Progenitor cell of endocrine pancreas (in vitro differentiated cells): ENCODE measurements around the gene OTOR. TPM values are rescaled to one million over a fixed set of nuclear protein-coding genes. Genes with fewer than 3 reads are reported as not detected.

Source experiments
- DNase-seq: peaks from one replicate; pipeline ENCODE4 v3.0.0; 2021; ENCODE audit warnings: low spot score; ENCODE audit not compliant: unreplicated experiment
- H3K27ac Mint-ChIP-seq: 2 replicates; pipeline ENCODE4 v1.8.0; 2021; ENCODE audit warnings: mild to moderate bottlenecking, moderate library complexity, mixed read lengths
- H3K27me3 Mint-ChIP-seq: 2 replicates; pipeline ENCODE4 v1.8.0; 2021; ENCODE audit warnings: mixed read lengths
- H3K36me3 Mint-ChIP-seq: 2 replicates; pipeline ENCODE4 v1.8.0; 2022; ENCODE audit warnings: mixed read lengths; ENCODE audit not compliant: insufficient read depth
- H3K4me1 Mint-ChIP-seq: 2 replicates; pipeline ENCODE4 v1.8.0; 2021; ENCODE audit warnings: low read depth, mixed read lengths
- H3K4me3 Mint-ChIP-seq: 2 replicates; pipeline ENCODE4 v1.8.0; 2021; ENCODE audit warnings: low read depth, mild to moderate bottlenecking, moderate library complexity, mixed read lengths
- H3K9me3 Mint-ChIP-seq: 2 replicates; pipeline ENCODE4 v1.8.0; 2021; ENCODE audit warnings: low read depth, mixed read lengths
- CTCF ChIP-seq: fragments of 200-600 bp; sonication (generic); IDR thresholded peaks from one replicate; pipeline ENCODE4 v1.5.0; 2021; ENCODE audit warnings: antibody characterized with exemption, mild to moderate bottlenecking; ENCODE audit not compliant: unreplicated experiment
- long read RNA-seq: library from polyadenylated mRNA; unstranded; transcript quantifications from one replicate; pipeline ENCODE4 v2.0.0, GENCODE V29; 2020
- total RNA-seq: library from RNA; stranded (reverse); gene quantifications from 2 replicates; pipeline ENCODE4 v1.2.1, GENCODE V29; 2021

The OTOR gene, protein sequence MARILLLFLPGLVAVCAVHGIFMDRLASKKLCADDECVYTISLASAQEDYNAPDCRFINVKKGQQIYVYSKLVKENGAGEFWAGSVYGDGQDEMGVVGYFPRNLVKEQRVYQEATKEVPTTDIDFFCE
- not detected in 2 replicates for total RNA-seq
- long read RNA-seq: 0 reads

DNA sequence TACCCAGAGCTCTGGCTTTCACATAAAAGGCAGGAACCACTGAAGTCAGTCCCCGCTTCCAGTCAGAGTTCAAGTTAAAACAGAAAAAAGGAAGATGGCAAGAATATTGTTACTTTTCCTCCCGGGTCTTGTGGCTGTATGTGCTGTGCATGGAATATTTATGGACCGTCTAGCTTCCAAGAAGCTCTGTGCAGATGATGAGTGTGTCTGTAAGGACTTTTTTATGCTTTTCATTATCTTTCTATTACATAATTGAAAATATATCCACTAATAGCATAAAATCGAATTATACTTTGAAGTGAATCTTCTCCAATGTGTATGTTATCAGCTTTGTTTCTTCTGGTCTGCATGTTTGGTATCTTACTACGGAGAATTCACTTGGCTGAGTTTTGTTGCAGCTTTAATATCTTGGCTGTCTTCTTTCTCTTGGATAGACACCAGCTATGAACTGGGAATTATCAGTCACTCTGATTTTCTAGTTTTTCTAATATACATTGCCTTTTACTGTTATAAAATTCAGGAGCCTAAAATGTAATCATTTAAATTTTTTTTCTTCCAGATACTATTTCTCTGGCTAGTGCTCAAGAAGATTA, at the start of gene OTOR:
OTOR (plus strand) TSS at position 51 of the 593 bp plus-strand sequence; CDS start at position 95, 44 bp downstream.
- TF ChIP-seq CTCF: no peak
- Mint-ChIP-seq H3K27me3 (peaks cover 7% of the 10 kb centered on the region), H3K36me3 (no peaks in the 10 kb centered on the region), H3K4me3 (no peak within 1 kb of the TSS), H3K9me3 (no peaks in the 10 kb centered on the region), H3K27ac (no peak within 1 kb of the TSS), H3K4me1 (no peaks in the 10 kb centered on the region)
- DNase-seq: no peak

DNA sequence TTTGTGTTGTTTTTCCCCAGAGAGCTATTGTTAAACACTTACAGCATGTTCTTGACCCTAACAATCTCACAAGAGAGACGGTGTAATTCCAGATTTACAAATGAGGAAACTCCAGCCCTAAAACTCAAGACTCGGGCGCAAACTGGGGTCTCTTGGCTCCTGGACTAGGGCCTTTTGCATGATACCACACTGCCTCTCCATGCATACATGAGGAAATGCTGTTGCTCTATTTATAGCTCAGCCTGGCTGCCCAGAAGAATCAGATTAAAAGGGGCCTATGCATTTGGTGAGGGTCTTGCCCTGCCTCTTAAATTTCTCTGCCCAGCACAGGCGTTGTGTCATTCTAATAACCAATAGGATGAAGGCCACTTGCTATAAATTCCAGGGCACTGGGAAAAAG, 48.9 kb upstream of the OTOR start:
- no peak for TF ChIP-seq CTCF
- H3K4me1 Mint-ChIP-seq: peaks cover 3% of the 10 kb centered on the region
- H3K36me3 Mint-ChIP-seq: no peaks in the 10 kb centered on the region
- H3K4me3 Mint-ChIP-seq: no peak overlapping the region
- H3K9me3 Mint-ChIP-seq: no peaks in the 10 kb centered on the region
- peaks cover 7% of the 10 kb centered on the region for H3K27me3 Mint-ChIP-seq
- DNase-seq: no peak
- H3K27ac Mint-ChIP-seq: no peak overlapping the region

GRCh38 chr20:16701296-16701695, 46.9 kb upstream of the OTOR start:
- Mint-ChIP-seq H3K36me3 (no peaks in the 10 kb centered on the region), H3K4me3 (no peak overlapping the region), H3K27me3 (no peaks in the 10 kb centered on the region), H3K27ac (no peak overlapping the region), H3K4me1 (no peaks in the 10 kb centered on the region), H3K9me3 (peaks cover 5% of the 10 kb centered on the region)
- no peak for DNase-seq
- TF ChIP-seq CTCF: peak; percentile 34

GRCh38 chr20:16703570-16703969, 44.6 kb upstream of the OTOR start:
- peaks cover 5% of the 10 kb centered on the region for H3K27me3 Mint-ChIP-seq
- TF ChIP-seq CTCF: no peak
- no peaks in the 10 kb centered on the region for H3K4me1 Mint-ChIP-seq
- H3K36me3 Mint-ChIP-seq: no peaks in the 10 kb centered on the region
- H3K9me3 Mint-ChIP-seq: peaks cover 12% of the 10 kb centered on the region
- no peak overlapping the region for H3K4me3 Mint-ChIP-seq
- no peak overlapping the region for H3K27ac Mint-ChIP-seq
- DNase-seq: no peak

DNA sequence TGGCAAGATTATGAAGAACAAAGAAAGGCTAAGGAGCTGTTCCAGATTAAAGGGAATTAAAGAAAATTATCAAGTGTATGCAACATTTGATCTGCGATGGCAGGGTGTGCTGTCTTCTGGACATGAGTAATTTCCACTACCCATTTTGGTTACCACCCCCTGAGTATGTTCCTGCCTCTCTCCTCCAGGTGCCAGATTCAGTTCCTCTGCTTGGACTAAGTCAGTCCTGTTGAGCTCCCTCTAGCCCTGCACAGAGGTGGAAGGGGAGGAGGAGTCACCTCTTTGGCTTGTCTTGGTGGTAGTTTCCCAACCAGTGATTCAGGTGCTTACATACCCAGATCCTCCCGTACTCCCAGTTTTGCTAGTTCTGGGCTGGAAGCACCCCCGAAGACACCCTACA, 40.5 kb upstream of the OTOR start:
- no peaks in the 10 kb centered on the region for H3K4me1 Mint-ChIP-seq
- TF ChIP-seq CTCF: no peak
- no peak overlapping the region for H3K27ac Mint-ChIP-seq
- H3K4me3 Mint-ChIP-seq: no peak overlapping the region
- H3K9me3 Mint-ChIP-seq: peaks cover 12% of the 10 kb centered on the region
- DNase-seq: no peak
- H3K27me3 Mint-ChIP-seq: peaks cover 12% of the 10 kb centered on the region
- H3K36me3 Mint-ChIP-seq: no peaks in the 10 kb centered on the region
